K562 (cell line): Measurements from ENCODE around the gene FAM219B. TPM values are rescaled to one million over a fixed set of nuclear protein-coding genes. Genes with fewer than 3 reads are reported as not detected.

Experiments
- GABPB1 ChIP-seq: sonication (generic); formaldehyde crosslinking; IDR thresholded peaks from 2 replicates; pipeline ENCODE4 v1.8.0; 2022; ENCODE audit warnings: mild to moderate bottlenecking, missing genetic modification reagents
- HDAC6 ChIP-seq: IDR thresholded peaks from 2 replicates; pipeline ENCODE4 v1.6.1; 2012; ENCODE audit warnings: low read depth, mild to moderate bottlenecking, control low read depth, inconsistent platforms, low read length, moderate library complexity
- ILF3 ChIP-seq: fragments of 450-650 bp; IDR thresholded peaks from 2 replicates; pipeline ENCODE4 v1.6.1; 2018; ENCODE audit warnings: antibody characterized with exemption, mild to moderate bottlenecking, moderate library complexity, borderline replicate concordance
- LARP7 ChIP-seq: fragments of 450-650 bp; IDR thresholded peaks from 2 replicates; pipeline ENCODE4 v1.6.1; 2016
- MYNN ChIP-seq, 2 experiments: sonication (generic); formaldehyde crosslinking in 1 of 2; IDR thresholded peaks; 2 replicates each; pipeline versions ENCODE4 v1.5.0 to v1.6.1; 2016 to 2020; ENCODE audit warnings: antibody characterized with exemption in 1 of 2, missing genetic modification reagents in 1 of 2
- NR3C1 ChIP-seq: sonication (generic); formaldehyde crosslinking; IDR thresholded peaks from 2 replicates; pipeline ENCODE4 v1.8.1; 2022; ENCODE audit warnings: missing genetic modification reagents
- SMC3 ChIP-seq: conservative IDR thresholded peaks from 2 replicates; pipeline ENCODE4 v1.6.1; 2011; ENCODE audit warnings: low read depth, low read length, improper control_type of control experiment; ENCODE audit not compliant: insufficient read depth
- SREBF2 ChIP-seq: sonication (generic); formaldehyde crosslinking; IDR thresholded peaks from 2 replicates; pipeline ENCODE4 v1.4.0; 2020; ENCODE audit warnings: mild to moderate bottlenecking, missing genetic modification reagents
- SRF ChIP-seq, 2 experiments: fragments of 250-450, 450-650 bp in 1 of 2; sonication (Bioruptor Pico) in 1 of 2; sonication (generic) in 1 of 2; formaldehyde crosslinking; IDR thresholded peaks; 2 replicates each; pipeline versions ENCODE4 v1.5.0 to v1.5.1; 2020 to 2022; ENCODE audit warnings: mild to moderate bottlenecking in 1 of 2, missing genetic modification reagents in 1 of 2
- STAG1 ChIP-seq: sonication (generic); formaldehyde crosslinking; IDR thresholded peaks from 2 replicates; pipeline ENCODE4 v1.5.0; 2020; ENCODE audit warnings: missing genetic modification reagents, borderline replicate concordance
- TCF3 ChIP-seq: sonication (generic); formaldehyde crosslinking; IDR thresholded peaks from 2 replicates; pipeline ENCODE4 v1.4.0; 2020; ENCODE audit warnings: mild to moderate bottlenecking, missing genetic modification reagents
- ZKSCAN3 ChIP-seq: fragments of 250-450 bp; sonication (Bioruptor Pico); IDR thresholded peaks from 2 replicates; pipeline ENCODE4 v1.4.0; 2020
- ZNF175 ChIP-seq: fragments of 200-800 bp; sonication (Bioruptor generic); IDR thresholded peaks from 2 replicates; pipeline ENCODE4 v1.6.1; 2016; ENCODE audit warnings: low read depth, mild to moderate bottlenecking, missing genetic modification characterization, missing compliant biosample characterization
- ZNF717 ChIP-seq: fragments of 250-450 bp; sonication (Bioruptor Pico); IDR thresholded peaks from 2 replicates; pipeline ENCODE4 v1.5.0; 2021
- polyA plus RNA-seq, 8 experiments: library from polyadenylated mRNA; depleted of rRNA in 4 of 8; stranded (reverse) in 5 of 8; unstranded in 3 of 8; fragments of >200 nt; fragmentation: Nextera tagmentation in 2 of 8; fragmentation: Illumina TruSeq in 1 of 8; extraction: Ambion mirVana in 2 of 8; extraction: Trizol in 1 of 8; gene quantifications; 2 replicates each; pipeline versions ENCODE4 v1.2.1 to v1.2.3, GENCODE V29; 2011 to 2014; ENCODE audit warnings: inconsistent platforms in 1 of 8, missing spikeins in 1 of 8
- total RNA-seq, 7 experiments: library from RNA; depleted of rRNA in 6 of 7; stranded (reverse); fragments of >200 nt in 6 of 7; fragmentation: Illumina TruSeq in 2 of 7; extraction: Trizol in 2 of 7; gene quantifications; 2 replicates each; pipeline versions ENCODE4 v1.2.1 to v1.2.3, GENCODE V29; 2011 to 2021; ENCODE audit warnings: low replicate concordance in 1 of 7
- TF ChIP-seq, protein P1 (sequence below): sonication (generic); formaldehyde crosslinking; IDR thresholded peaks from 2 replicates; pipeline ENCODE4 v1.8.0; 2023; ENCODE audit warnings: mild to moderate bottlenecking, missing genetic modification reagents
- TF ChIP-seq, protein P2 (sequence below): fragments of 250-450 bp; sonication (Bioruptor Pico); IDR thresholded peaks from 2 replicates; pipeline ENCODE4 v1.8.0; 2021; ENCODE audit warnings: moderate library complexity, mild to moderate bottlenecking, inconsistent platforms
- TF ChIP-seq, protein P3 (sequence below): IDR thresholded peaks from 3 replicates; pipeline ENCODE4 v1.6.1; 2011; ENCODE audit warnings: borderline replicate concordance, mild to moderate bottlenecking, moderate library complexity; ENCODE audit not compliant: insufficient read length; ENCODE audit errors: extremely low read depth
- TF ChIP-seq, protein P4 (sequence below): fragments of 450-650 bp; IDR thresholded peaks from 2 replicates; pipeline ENCODE4 v1.6.1; 2016; ENCODE audit warnings: antibody characterized with exemption

Gene FAM219B
- total and polyA plus RNA-seq, 9 of the 15 experiments (the other 6 are each of a cell fraction or from before 2014, with no cell fraction given), result 6.8 to 50.4 (median 29.4) TPM

DNA sequence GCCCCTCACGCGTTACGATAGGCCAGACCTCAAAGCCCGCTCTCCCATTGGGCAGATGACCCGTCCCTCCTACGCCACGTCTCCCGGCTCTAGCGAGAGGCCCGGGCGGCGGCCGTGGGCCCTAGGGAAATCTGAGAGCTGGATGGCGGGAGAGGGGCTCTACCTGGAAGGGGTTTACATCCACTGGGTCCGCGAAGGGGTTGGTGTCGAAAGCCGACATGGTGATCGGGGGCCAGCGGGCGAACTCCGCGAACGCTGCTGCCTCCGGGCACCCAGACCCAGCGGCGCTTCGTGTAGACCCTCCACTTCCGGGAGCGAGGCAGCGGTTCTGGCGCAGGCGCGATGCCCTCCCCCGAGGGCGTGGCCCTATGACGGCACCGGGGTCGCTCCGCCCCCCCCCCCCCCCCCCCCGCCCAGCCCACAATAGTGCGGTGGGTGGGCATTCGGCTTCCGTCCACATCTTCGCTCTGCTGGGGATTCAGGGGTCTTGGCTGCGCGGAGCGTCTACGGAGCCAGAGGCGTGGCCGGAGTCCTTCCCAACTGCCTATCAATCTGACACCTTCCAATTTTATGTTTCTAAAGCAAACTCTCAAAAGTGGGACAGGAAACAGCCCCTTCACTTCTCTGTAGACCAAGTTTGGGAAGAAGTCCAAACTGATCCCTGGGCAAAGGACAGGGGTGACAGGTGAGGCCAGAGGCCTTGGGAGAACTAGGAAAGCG is 33.5 kb downstream of the FAM219B start, which contains the start of gene SCAMP2 (continued):
- no peak for TF ChIP-seq SREBF2 (CRISPR knock-in tag)
- no peak for TF ChIP-seq SMC3
- TF ChIP-seq ILF3, result no peak
- no peak for TF ChIP-seq STAG1
- no peak for TF ChIP-seq ZNF717 (CRISPR knock-in tag)
- TF ChIP-seq TCF3, result no peak
- TF ChIP-seq, protein P1, sequence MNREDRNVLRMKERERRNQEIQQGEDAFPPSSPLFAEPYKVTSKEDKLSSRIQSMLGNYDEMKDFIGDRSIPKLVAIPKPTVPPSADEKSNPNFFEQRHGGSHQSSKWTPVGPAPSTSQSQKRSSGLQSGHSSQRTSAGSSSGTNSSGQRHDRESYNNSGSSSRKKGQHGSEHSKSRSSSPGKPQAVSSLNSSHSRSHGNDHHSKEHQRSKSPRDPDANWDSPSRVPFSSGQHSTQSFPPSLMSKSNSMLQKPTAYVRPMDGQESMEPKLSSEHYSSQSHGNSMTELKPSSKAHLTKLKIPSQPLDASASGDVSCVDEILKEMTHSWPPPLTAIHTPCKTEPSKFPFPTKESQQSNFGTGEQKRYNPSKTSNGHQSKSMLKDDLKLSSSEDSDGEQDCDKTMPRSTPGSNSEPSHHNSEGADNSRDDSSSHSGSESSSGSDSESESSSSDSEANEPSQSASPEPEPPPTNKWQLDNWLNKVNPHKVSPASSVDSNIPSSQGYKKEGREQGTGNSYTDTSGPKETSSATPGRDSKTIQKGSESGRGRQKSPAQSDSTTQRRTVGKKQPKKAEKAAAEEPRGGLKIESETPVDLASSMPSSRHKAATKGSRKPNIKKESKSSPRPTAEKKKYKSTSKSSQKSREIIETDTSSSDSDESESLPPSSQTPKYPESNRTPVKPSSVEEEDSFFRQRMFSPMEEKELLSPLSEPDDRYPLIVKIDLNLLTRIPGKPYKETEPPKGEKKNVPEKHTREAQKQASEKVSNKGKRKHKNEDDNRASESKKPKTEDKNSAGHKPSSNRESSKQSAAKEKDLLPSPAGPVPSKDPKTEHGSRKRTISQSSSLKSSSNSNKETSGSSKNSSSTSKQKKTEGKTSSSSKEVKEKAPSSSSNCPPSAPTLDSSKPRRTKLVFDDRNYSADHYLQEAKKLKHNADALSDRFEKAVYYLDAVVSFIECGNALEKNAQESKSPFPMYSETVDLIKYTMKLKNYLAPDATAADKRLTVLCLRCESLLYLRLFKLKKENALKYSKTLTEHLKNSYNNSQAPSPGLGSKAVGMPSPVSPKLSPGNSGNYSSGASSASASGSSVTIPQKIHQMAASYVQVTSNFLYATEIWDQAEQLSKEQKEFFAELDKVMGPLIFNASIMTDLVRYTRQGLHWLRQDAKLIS, result peak; percentile 75; the same call in 1 of the 2 replicates
- no peak for TF ChIP-seq MYNN (IDR thresholded peaks at IDR 0.05)
- TF ChIP-seq MYNN (CRISPR knock-in tag; IDR thresholded peaks at IDR 0.05), result no peak
- TF ChIP-seq, protein P2, sequence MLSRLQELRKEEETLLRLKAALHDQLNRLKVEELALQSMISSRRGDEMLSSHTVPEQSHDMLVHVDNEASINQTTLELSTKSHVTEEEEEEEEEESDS (CRISPR knock-in tag), result no peak
- TF ChIP-seq, protein P3, sequence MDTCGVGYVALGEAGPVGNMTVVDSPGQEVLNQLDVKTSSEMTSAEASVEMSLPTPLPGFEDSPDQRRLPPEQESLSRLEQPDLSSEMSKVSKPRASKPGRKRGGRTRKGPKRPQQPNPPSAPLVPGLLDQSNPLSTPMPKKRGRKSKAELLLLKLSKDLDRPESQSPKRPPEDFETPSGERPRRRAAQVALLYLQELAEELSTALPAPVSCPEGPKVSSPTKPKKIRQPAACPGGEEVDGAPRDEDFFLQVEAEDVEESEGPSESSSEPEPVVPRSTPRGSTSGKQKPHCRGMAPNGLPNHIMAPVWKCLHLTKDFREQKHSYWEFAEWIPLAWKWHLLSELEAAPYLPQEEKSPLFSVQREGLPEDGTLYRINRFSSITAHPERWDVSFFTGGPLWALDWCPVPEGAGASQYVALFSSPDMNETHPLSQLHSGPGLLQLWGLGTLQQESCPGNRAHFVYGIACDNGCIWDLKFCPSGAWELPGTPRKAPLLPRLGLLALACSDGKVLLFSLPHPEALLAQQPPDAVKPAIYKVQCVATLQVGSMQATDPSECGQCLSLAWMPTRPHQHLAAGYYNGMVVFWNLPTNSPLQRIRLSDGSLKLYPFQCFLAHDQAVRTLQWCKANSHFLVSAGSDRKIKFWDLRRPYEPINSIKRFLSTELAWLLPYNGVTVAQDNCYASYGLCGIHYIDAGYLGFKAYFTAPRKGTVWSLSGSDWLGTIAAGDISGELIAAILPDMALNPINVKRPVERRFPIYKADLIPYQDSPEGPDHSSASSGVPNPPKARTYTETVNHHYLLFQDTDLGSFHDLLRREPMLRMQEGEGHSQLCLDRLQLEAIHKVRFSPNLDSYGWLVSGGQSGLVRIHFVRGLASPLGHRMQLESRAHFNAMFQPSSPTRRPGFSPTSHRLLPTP, result no peak
- TF ChIP-seq, protein P4, sequence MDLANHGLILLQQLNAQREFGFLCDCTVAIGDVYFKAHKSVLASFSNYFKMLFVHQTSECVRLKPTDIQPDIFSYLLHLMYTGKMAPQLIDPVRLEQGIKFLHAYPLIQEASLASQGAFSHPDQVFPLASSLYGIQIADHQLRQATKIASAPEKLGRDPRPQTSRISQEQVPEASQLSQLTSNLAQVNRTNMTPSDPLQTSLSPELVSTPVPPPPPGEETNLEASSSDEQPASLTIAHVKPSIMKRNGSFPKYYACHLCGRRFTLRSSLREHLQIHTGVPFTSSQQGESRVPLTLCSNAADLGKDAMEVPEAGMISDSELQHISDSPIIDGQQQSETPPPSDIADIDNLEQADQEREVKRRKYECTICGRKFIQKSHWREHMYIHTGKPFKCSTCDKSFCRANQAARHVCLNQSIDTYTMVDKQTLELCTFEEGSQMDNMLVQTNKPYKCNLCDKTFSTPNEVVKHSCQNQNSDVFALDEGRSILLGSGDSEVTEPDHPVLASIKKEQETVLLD, result no peak
- no peak for TF ChIP-seq HDAC6
- no peak for TF ChIP-seq NR3C1 (CRISPR knock-in tag)
- no peak for TF ChIP-seq ZKSCAN3 (CRISPR knock-in tag)
- TF ChIP-seq GABPB1 (CRISPR knock-in tag), result peak; percentile 89
- peak in 1 of 2 experiments; percentile 37; a peak in 1 of 4 replicates for TF ChIP-seq SRF (CRISPR knock-in tag; IDR thresholded peaks at IDR 0.05)
- TF ChIP-seq ZNF175, result no peak
- TF ChIP-seq LARP7, result no peak
